ENCODE measurements around the gene KRT16.
"Not testable (repeated sequence)": the region's sequence is repeated elsewhere in the genome, so short reads cannot be mapped to it uniquely, and the experiment has no call there.

The KRT16 gene

DNA sequence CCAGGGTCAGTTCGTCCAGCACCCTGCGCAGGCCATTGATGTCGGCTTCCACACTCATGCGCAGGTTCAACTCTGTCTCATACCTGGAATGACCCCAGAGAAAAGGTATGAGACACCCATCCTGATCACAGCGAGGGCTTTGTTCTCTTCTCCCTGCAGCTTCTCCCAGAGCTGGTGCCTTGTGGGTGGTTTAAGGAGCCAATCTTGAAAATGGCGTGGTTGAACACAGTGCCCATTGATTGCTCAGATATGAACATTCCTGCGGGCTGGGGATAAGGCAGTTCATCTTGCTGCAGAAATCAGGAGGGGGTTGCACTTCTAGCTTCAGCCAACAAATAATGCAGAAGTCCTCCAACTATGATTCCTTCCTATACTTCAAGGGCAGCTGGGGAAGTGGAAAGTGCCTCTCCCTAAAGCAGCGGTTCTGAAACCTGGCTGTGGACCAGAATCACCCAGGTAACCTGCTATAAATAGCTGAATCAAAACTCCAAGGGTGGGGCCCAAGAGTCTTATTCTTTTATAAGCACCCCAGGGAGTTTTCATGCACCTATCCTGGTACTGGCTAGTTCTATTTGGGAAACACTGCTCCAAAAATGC lies 28.1 kb downstream of the KRT16 start:
- not testable (repeated sequence) for H3K9me3 ChIP-seq (ENCODE audit: insufficient read depth, low read depth, low read length); H3K79me1 ChIP-seq (ENCODE audit: low read length); H3K27ac ChIP-seq (ENCODE audit: low read depth, low read length); H2BK5ac ChIP-seq (ENCODE audit: low read depth, low read length, poor library complexity); H2BK120ac ChIP-seq (ENCODE audit: insufficient read depth, low read length, poor library complexity); H4K12ac ChIP-seq (ENCODE audit: low read depth, low read length); H2AFZ ChIP-seq (ENCODE audit: insufficient read depth, low read length, poor library complexity); H3K4me3 ChIP-seq (ENCODE audit: low read depth, low read length); H2AK5ac ChIP-seq (ENCODE audit: low read length); H4K91ac ChIP-seq (ENCODE audit: low read depth, low read length); DNase-seq; H3K23ac ChIP-seq (ENCODE audit: low read length); H3K27me3 ChIP-seq (ENCODE audit: insufficient read depth, low read length); H4K8ac ChIP-seq (ENCODE audit: low read depth, low read length); H3K14ac ChIP-seq (ENCODE audit: low read length); H3K4me1 ChIP-seq (ENCODE audit: control insufficient read depth in 1 of 2, insufficient read depth in 2 of 2, low read length in 2 of 2); H3K4me2 ChIP-seq (ENCODE audit: low read length); H3K18ac ChIP-seq (ENCODE audit: low read length); H3K79me2 ChIP-seq (ENCODE audit: control insufficient read depth, insufficient read depth, low read length, poor library complexity); H3K36me3 ChIP-seq (ENCODE audit: control insufficient read depth in 1 of 2, insufficient read depth in 2 of 2, low read length in 2 of 2); H3K4ac ChIP-seq (ENCODE audit: low read depth, low read length); H2BK12ac ChIP-seq (ENCODE audit: low read length); H3K9ac ChIP-seq (ENCODE audit: low read length)
- WGBS (ENCODE audit: extremely low coverage, insufficient coverage, insufficient read length): no CpG with 5 or more reads among the region's 8 CpGs

DNA sequence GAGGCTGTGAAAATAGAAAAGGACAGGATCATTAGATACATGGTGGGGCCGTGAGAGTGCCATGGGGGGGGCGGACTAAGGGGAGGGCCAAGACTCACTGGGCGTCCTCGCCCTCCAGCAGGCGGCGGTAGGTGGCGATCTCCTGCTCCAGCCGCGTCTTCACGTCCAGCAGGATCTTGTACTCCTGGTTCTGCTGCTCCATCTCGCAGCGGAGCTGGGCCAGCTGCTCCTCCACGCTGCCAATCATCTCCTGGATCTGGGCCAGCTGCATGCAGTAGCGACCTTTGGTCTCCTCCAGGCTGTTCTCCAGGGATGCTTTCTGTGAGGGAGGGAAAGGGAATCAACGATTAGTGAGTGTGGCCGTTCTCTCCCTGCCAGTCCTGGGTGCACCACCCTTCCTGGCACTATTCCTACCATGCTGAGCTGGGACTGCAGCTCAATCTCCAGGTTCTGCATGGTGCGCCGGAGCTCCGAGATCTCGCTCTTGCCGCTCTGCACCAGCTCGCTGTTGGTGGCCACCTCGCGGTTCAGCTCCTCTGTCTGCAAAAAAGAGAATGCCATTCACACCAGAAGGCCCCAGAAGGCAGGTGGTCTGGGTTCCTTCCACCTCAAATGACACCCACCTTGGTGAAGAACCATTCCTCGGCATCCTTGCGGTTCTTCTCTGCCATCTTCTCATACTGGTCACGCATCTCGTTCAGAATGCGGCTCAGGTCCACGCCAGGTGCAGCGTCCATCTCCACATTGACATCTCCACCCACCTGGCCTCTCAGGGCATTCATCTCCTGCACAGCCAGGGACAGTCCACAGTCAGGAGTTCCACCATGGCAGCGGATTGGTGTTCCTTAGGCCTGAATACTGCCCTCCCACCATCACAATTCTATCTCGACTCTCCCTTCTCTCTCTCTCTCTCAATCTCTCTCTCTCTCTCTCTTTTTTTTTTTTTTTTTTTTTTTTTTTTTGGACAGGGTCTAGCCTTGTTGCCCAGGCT lies 29.1 kb downstream of the KRT16 start:
- DNase-seq: peak; percentile 23 to 53
- WGBS (ENCODE audit: extremely low coverage, insufficient coverage, insufficient read length): 100% methylated on average over 1 of the region's 33 CpGs

DNA sequence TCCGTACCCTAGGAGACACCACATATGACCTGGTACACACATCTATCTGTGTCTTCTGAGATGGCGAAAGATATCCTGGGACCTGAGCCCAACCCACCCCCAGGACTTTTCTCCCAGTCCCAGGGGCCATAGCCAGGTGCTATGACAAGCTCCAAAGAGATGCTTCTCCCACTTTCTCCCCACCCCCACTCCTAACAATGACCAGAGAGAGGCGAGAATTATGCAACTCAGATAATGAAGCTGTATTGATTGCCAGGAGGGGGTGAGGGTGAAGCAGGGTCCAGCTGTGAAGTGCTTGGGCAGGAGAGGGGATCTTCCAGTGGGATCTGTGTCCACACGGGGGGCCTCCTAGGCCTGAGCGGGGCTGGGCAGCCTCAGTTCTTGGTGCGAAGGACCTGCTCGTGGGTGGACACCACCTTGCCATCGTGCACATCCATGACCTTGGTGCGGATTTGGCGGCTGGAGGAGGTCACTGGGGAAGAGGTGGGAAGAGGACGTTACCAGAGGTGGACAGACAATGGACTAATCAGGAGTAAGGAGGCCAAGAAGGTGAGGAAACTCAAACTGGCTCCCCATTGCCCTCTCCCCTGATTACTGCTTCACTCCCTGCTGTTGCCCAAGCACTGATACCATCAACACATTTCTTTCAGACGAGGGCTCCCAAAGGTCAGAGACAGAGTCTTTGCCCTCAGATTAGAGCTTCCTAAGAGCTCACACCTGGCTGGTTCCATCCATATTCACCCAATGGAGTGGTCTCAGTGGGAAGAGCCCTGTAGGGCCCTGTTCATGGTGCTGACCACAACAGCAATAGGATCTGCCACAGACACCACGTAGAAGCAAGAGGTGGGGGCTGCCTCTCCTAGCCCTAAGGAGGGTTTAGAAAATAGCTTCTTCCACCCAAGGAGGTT lies 30.3 kb downstream of the KRT16 start:
- not testable (repeated sequence) for H3K36me3 ChIP-seq (ENCODE audit: control insufficient read depth in 1 of 2, insufficient read depth in 2 of 2, low read length in 2 of 2); H3K4me1 ChIP-seq (ENCODE audit: control insufficient read depth in 1 of 2, insufficient read depth in 2 of 2, low read length in 2 of 2); H2BK12ac ChIP-seq (ENCODE audit: low read length); H3K4me3 ChIP-seq (ENCODE audit: low read depth, low read length); H2BK5ac ChIP-seq (ENCODE audit: low read depth, low read length, poor library complexity); H2AK5ac ChIP-seq (ENCODE audit: low read length); H3K27ac ChIP-seq (ENCODE audit: low read depth, low read length); H3K79me1 ChIP-seq (ENCODE audit: low read length); H3K9me3 ChIP-seq (ENCODE audit: insufficient read depth, low read depth, low read length); H3K9ac ChIP-seq (ENCODE audit: low read length); H4K91ac ChIP-seq (ENCODE audit: low read depth, low read length); H3K4me2 ChIP-seq (ENCODE audit: low read length); H3K14ac ChIP-seq (ENCODE audit: low read length); H2AFZ ChIP-seq (ENCODE audit: insufficient read depth, low read length, poor library complexity); H2BK120ac ChIP-seq (ENCODE audit: insufficient read depth, low read length, poor library complexity); H3K27me3 ChIP-seq (ENCODE audit: insufficient read depth, low read length); H4K8ac ChIP-seq (ENCODE audit: low read depth, low read length); H3K23ac ChIP-seq (ENCODE audit: low read length); H4K12ac ChIP-seq (ENCODE audit: low read depth, low read length); H3K4ac ChIP-seq (ENCODE audit: low read depth, low read length); H3K79me2 ChIP-seq (ENCODE audit: control insufficient read depth, insufficient read depth, low read length, poor library complexity); H3K18ac ChIP-seq (ENCODE audit: low read length)
- no CpG with 5 or more reads among the region's 13 CpGs for WGBS (ENCODE audit: extremely low coverage, insufficient coverage, insufficient read length)
- peak; percentile 68 to 72 for DNase-seq

More for the DNA sequence above, 29.1 kb downstream of the KRT16 start:
- Histone ChIP-seq H3K27me3 (ENCODE audit: insufficient read depth, low read length) (no peaks in the 10 kb centered on the region), H2AFZ (ENCODE audit: insufficient read depth, low read length, poor library complexity) (no peak overlapping the region), H4K12ac (ENCODE audit: low read depth, low read length) (no peak overlapping the region), H3K4me1 (ENCODE audit: control insufficient read depth in 1 of 2, insufficient read depth in 2 of 2, low read length in 2 of 2) (peaks cover 6 to 10% of the 10 kb centered on the region in 2 experiments), H2BK5ac (ENCODE audit: low read depth, low read length, poor library complexity) (no peak overlapping the region), H3K4ac (ENCODE audit: low read depth, low read length) (no peak overlapping the region), H3K14ac (ENCODE audit: low read length) (no peak overlapping the region), H3K4me3 (ENCODE audit: low read depth, low read length) (no peak overlapping the region), H3K23ac (ENCODE audit: low read length) (no peak overlapping the region), H3K27ac (ENCODE audit: low read depth, low read length) (no peak overlapping the region), H3K9ac (ENCODE audit: low read length) (no peak overlapping the region), H3K79me2 (ENCODE audit: control insufficient read depth, insufficient read depth, low read length, poor library complexity) (no peaks in the 10 kb centered on the region), H3K9me3 (ENCODE audit: insufficient read depth, low read depth, low read length) (peaks cover 2% of the 10 kb centered on the region), H3K18ac (ENCODE audit: low read length) (no peak overlapping the region), H2AK5ac (ENCODE audit: low read length) (no peak overlapping the region), H2BK120ac (ENCODE audit: insufficient read depth, low read length, poor library complexity) (no peak overlapping the region), H3K36me3 (ENCODE audit: control insufficient read depth in 1 of 2, insufficient read depth in 2 of 2, low read length in 2 of 2) (no peaks in the 10 kb centered on the region), H2BK12ac (ENCODE audit: low read length) (no peak overlapping the region), H4K91ac (ENCODE audit: low read depth, low read length) (no peak overlapping the region), H3K79me1 (ENCODE audit: low read length) (peaks cover 5% of the 10 kb centered on the region), H3K4me2 (ENCODE audit: low read length) (no peak overlapping the region), H4K8ac (ENCODE audit: low read depth, low read length) (no peak overlapping the region)

DNA sequence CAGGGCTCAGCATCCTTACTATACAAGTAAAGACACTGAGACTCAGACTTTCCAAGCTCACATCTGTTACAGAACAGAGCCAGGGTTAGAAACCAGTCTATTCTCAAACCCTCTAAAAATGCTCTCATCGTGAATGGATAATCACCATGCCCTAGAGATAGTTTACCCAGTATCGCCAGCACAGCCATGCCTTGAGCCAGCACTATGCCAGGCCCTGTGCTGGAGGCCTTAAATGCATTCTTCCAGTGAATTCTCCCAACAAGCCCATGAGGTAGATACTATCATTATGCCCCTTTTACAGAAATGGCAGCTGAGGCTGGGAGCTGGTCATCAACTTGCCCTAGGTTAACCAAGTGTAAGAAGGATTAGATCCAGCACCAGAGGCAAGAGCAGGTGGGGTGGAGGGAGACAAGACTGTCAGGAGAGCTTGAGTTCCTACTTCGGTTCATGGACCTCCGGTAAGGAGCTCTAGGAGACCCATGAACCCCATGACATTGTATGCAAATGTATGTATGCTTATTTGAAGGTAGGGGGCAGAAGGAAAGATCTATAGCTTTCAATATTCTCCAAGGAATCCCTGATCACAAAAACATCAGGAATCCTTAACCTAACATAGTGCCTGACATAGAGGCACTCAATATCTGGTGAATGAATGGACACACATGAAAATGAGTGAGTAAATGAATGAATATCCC lies 31.1 kb downstream of the KRT16 start:
- Histone ChIP-seq H3K9me3 (ENCODE audit: insufficient read depth, low read depth, low read length) (peaks cover 2% of the 10 kb centered on the region), H4K8ac (ENCODE audit: low read depth, low read length) (no peak overlapping the region), H2BK120ac (ENCODE audit: insufficient read depth, low read length, poor library complexity) (no peak overlapping the region), H3K23ac (ENCODE audit: low read length) (no peak overlapping the region), H3K27ac (ENCODE audit: low read depth, low read length) (no peak overlapping the region), H4K91ac (ENCODE audit: low read depth, low read length) (no peak overlapping the region), H2AFZ (ENCODE audit: insufficient read depth, low read length, poor library complexity) (no peak overlapping the region), H3K79me2 (ENCODE audit: control insufficient read depth, insufficient read depth, low read length, poor library complexity) (no peaks in the 10 kb centered on the region), H3K18ac (ENCODE audit: low read length) (no peak overlapping the region), H3K4me2 (ENCODE audit: low read length) (no peak overlapping the region), H3K36me3 (ENCODE audit: control insufficient read depth in 1 of 2, insufficient read depth in 2 of 2, low read length in 2 of 2) (no peaks in the 10 kb centered on the region), H2BK12ac (ENCODE audit: low read length) (no peak overlapping the region), H3K4me1 (ENCODE audit: control insufficient read depth in 1 of 2, insufficient read depth in 2 of 2, low read length in 2 of 2) (peaks cover 6 to 10% of the 10 kb centered on the region in 2 experiments), H3K14ac (ENCODE audit: low read length) (no peak overlapping the region), H3K27me3 (ENCODE audit: insufficient read depth, low read length) (no peaks in the 10 kb centered on the region), H4K12ac (ENCODE audit: low read depth, low read length) (no peak overlapping the region), H3K4me3 (ENCODE audit: low read depth, low read length) (no peak overlapping the region), H3K79me1 (ENCODE audit: low read length) (peaks cover 5% of the 10 kb centered on the region), H3K4ac (ENCODE audit: low read depth, low read length) (no peak overlapping the region), H2BK5ac (ENCODE audit: low read depth, low read length, poor library complexity) (no peak overlapping the region), H2AK5ac (ENCODE audit: low read length) (no peak overlapping the region), H3K9ac (ENCODE audit: low read length) (no peak overlapping the region)
- WGBS (ENCODE audit: extremely low coverage, insufficient coverage, insufficient read length): no CpG with 5 or more reads among the region's 4 CpGs
- peak in 1 of 2 donors; percentile 19 for DNase-seq

Measured in trophoblast cell (in vitro differentiated cells and primary cell).